Activated CD4-positive, alpha-beta T cell treated with anti-CD3 and anti-CD28 coated beads, Interleukin-2, amount 10 ng/mL, durations not matched to agents 24 days and 14 days (primary cell): ENCODE measurements around the gene EFNA5. TPM values are rescaled to one million over a fixed set of nuclear protein-coding genes. Genes with fewer than 3 reads are reported as not detected.

ENCODE experiments used
- DNase-seq: peaks from one replicate; pipeline ENCODE4 v3.0.0; 2022
- H3K27ac Mint-ChIP-seq: one replicate; pipeline ENCODE4 v1.8.0; 2022; ENCODE audit warnings: mild to moderate bottlenecking, mixed read lengths
- H3K27me3 Mint-ChIP-seq: one replicate; pipeline ENCODE4 v1.8.0; 2022; ENCODE audit warnings: mixed read lengths
- H3K36me3 Mint-ChIP-seq: one replicate; pipeline ENCODE4 v1.8.0; 2022; ENCODE audit warnings: low read depth, mild to moderate bottlenecking, mixed read lengths
- H3K4me1 Mint-ChIP-seq: one replicate; pipeline ENCODE4 v1.8.0; 2021; ENCODE audit warnings: mixed read lengths
- H3K4me3 Mint-ChIP-seq: one replicate; pipeline ENCODE4 v1.8.0; 2022; ENCODE audit warnings: mild to moderate bottlenecking, moderate library complexity, mixed read lengths
- H3K9me3 Mint-ChIP-seq: one replicate; pipeline ENCODE4 v1.8.0; 2021; ENCODE audit warnings: mixed read lengths
- intact Hi-C: fragments of 100-400 bp; cut with micrococcal nuclease; formaldehyde crosslinking; loops from one replicate; pipeline ENCODE4 v1.15.1; 2023
- total RNA-seq: library from RNA; stranded (reverse); gene quantifications from 2 replicates; pipeline ENCODE4 v1.2.3, GENCODE V29; 2022

The EFNA5 gene
- total RNA-seq, 1 donor from 2014 or later, result not detected

- H3K36me3 Mint-ChIP-seq, result no peaks in the 10 kb centered on the region
Observed at GRCh38 chr5:107483231-107484024, 187.3 kb downstream of the EFNA5 start.

GRCh38 chr5:107478068-107478641 lies 192.6 kb downstream of the EFNA5 start:
- no peak for DNase-seq
- no peak overlapping the region for H3K27ac Mint-ChIP-seq
- no peaks in the 10 kb centered on the region for H3K36me3 Mint-ChIP-seq
- H3K27me3 Mint-ChIP-seq, result peaks cover 11% of the 10 kb centered on the region
- no peaks in the 10 kb centered on the region for H3K9me3 Mint-ChIP-seq
- no peak overlapping the region for H3K4me3 Mint-ChIP-seq
- intact Hi-C loops, result no loop called here
- peaks cover 7% of the 10 kb centered on the region for H3K4me1 Mint-ChIP-seq

More at GRCh38 chr5:107483231-107484024, 187.3 kb downstream of the EFNA5 start:
- no peak overlapping the region for H3K4me3 Mint-ChIP-seq
- peaks cover 20% of the 10 kb centered on the region for H3K4me1 Mint-ChIP-seq
- no peak for DNase-seq
- H3K27ac Mint-ChIP-seq, result no peak overlapping the region
- peaks cover 21% of the 10 kb centered on the region for H3K27me3 Mint-ChIP-seq
- intact Hi-C loops, result no loop called here
- peaks cover 14% of the 10 kb centered on the region for H3K9me3 Mint-ChIP-seq

GRCh38 chr5:107477492-107477891 lies 193.2 kb downstream of the EFNA5 start:
- Mint-ChIP-seq H3K36me3 (no peaks in the 10 kb centered on the region), H3K27me3 (peaks cover 14% of the 10 kb centered on the region), H3K27ac (no peak overlapping the region), H3K4me1 (peaks cover 7% of the 10 kb centered on the region), H3K9me3 (no peaks in the 10 kb centered on the region), H3K4me3 (no peak overlapping the region)
- intact Hi-C loops, result loop anchor here (1.0 kb wide), 1 partner anchor 9 kb away; no protein-coding TSS in a partner anchor
- DNase-seq, result no peak

- H3K9me3 Mint-ChIP-seq, result no peaks in the 10 kb centered on the region
- no peak overlapping the region for H3K4me3 Mint-ChIP-seq
- no peak overlapping the region for H3K27ac Mint-ChIP-seq
- peaks cover 14% of the 10 kb centered on the region for H3K27me3 Mint-ChIP-seq
- peak; percentile 77 for DNase-seq
- H3K4me1 Mint-ChIP-seq, result peaks cover 7% of the 10 kb centered on the region
- H3K36me3 Mint-ChIP-seq, result no peaks in the 10 kb centered on the region
- intact Hi-C loops, result loop anchor here (1.0 kb wide), 1 partner anchor 10 kb away; no protein-coding TSS in a partner anchor
Observed at GRCh38 chr5:107476783-107477182, 194.0 kb downstream of the EFNA5 start.

GRCh38 chr5:107474716-107475489 lies 195.8 kb downstream of the EFNA5 start:
- Mint-ChIP-seq H3K27me3 (peaks cover 3% of the 10 kb centered on the region), H3K27ac (no peak overlapping the region), H3K9me3 (no peaks in the 10 kb centered on the region), H3K4me1 (peaks cover 7% of the 10 kb centered on the region), H3K36me3 (no peaks in the 10 kb centered on the region), H3K4me3 (no peak overlapping the region)
- DNase-seq, result no peak
- intact Hi-C loops, result no loop called here

GRCh38 chr5:107474361-107474715 lies 196.4 kb downstream of the EFNA5 start:
- Mint-ChIP-seq H3K27me3 (peaks cover 3% of the 10 kb centered on the region), H3K9me3 (no peaks in the 10 kb centered on the region), H3K27ac (no peak overlapping the region), H3K4me3 (no peak overlapping the region), H3K4me1 (peaks cover 10% of the 10 kb centered on the region), H3K36me3 (no peaks in the 10 kb centered on the region)
- DNase-seq, result no peak
- intact Hi-C loops, result no loop called here

GRCh38 chr5:107472620-107473064 lies 198.1 kb downstream of the EFNA5 start:
- no peak for DNase-seq
- peaks cover 3% of the 10 kb centered on the region for H3K27me3 Mint-ChIP-seq
- no peak overlapping the region for H3K27ac Mint-ChIP-seq
- H3K9me3 Mint-ChIP-seq, result no peaks in the 10 kb centered on the region
- no peaks in the 10 kb centered on the region for H3K36me3 Mint-ChIP-seq
- intact Hi-C loops, result no loop called here
- H3K4me1 Mint-ChIP-seq, result peaks cover 10% of the 10 kb centered on the region
- H3K4me3 Mint-ChIP-seq, result no peak overlapping the region

- Mint-ChIP-seq H3K4me1 (peaks cover 5% of the 10 kb centered on the region), H3K27ac (no peak overlapping the region), H3K4me3 (no peak overlapping the region), H3K27me3 (peaks cover 3% of the 10 kb centered on the region), H3K9me3 (no peaks in the 10 kb centered on the region), H3K36me3 (no peaks in the 10 kb centered on the region)
- intact Hi-C loops, result no loop called here
- DNase-seq, result no peak
Observed at GRCh38 chr5:107470295-107470582, 200.5 kb downstream of the EFNA5 start.

- intact Hi-C loops, result loop anchor here (5.0 kb wide), 2 partner anchors 82 to 103 kb away; no protein-coding TSS in a partner anchor
- no peak overlapping the region for H3K4me3 Mint-ChIP-seq
- H3K9me3 Mint-ChIP-seq, result no peaks in the 10 kb centered on the region
- peak; percentile 53 for DNase-seq
- peaks cover 3% of the 10 kb centered on the region for H3K27me3 Mint-ChIP-seq
- no peaks in the 10 kb centered on the region for H3K36me3 Mint-ChIP-seq
- no peak overlapping the region for H3K27ac Mint-ChIP-seq
- peaks cover 7% of the 10 kb centered on the region for H3K4me1 Mint-ChIP-seq
Observed at GRCh38 chr5:107469485-107470294, 201.0 kb downstream of the EFNA5 start.

- Mint-ChIP-seq H3K27me3 (peaks cover 3% of the 10 kb centered on the region), H3K4me3 (no peak overlapping the region), H3K9me3 (no peaks in the 10 kb centered on the region), H3K36me3 (no peaks in the 10 kb centered on the region), H3K4me1 (peaks cover 10% of the 10 kb centered on the region), H3K27ac (no peak overlapping the region)
- no peak for DNase-seq
- intact Hi-C loops, result loop anchor here (5.0 kb wide), 2 partner anchors 82 to 103 kb away; no protein-coding TSS in a partner anchor
Observed at GRCh38 chr5:107469064-107469463, 201.7 kb downstream of the EFNA5 start.

- no peak for DNase-seq
- peaks cover 3% of the 10 kb centered on the region for H3K27me3 Mint-ChIP-seq
- intact Hi-C loops, result loop anchor here (5.0 kb wide), 2 partner anchors 81 to 104 kb away; no protein-coding TSS in a partner anchor
- no peak overlapping the region for H3K27ac Mint-ChIP-seq
- no peaks in the 10 kb centered on the region for H3K36me3 Mint-ChIP-seq
- no peak overlapping the region for H3K4me3 Mint-ChIP-seq
- H3K9me3 Mint-ChIP-seq, result no peaks in the 10 kb centered on the region
- peaks cover 10% of the 10 kb centered on the region for H3K4me1 Mint-ChIP-seq
Observed at GRCh38 chr5:107468276-107468675, 202.5 kb downstream of the EFNA5 start.

- DNase-seq, result no peak
- Mint-ChIP-seq H3K4me3 (no peak overlapping the region), H3K27me3 (peaks cover 2% of the 10 kb centered on the region), H3K36me3 (no peaks in the 10 kb centered on the region), H3K27ac (no peak overlapping the region), H3K9me3 (no peaks in the 10 kb centered on the region), H3K4me1 (peaks cover 10% of the 10 kb centered on the region)
- intact Hi-C loops, result loop anchor here (5.0 kb wide), 2 partner anchors 80 to 105 kb away; no protein-coding TSS in a partner anchor
Observed at GRCh38 chr5:107467137-107467932, 203.4 kb downstream of the EFNA5 start.
